HG03045 (cell line): ENCODE results near the gene SUGT1.
"Not testable (repeated sequence)": the region's sequence is repeated elsewhere in the genome, so short reads cannot be mapped to it uniquely, and the experiment has no call there.

ENCODE experiments used
- ATAC-seq: cut with Tn5 transposase; IDR thresholded peaks from one replicate; pipeline ENCODE4 v1.9.1; 2021; ENCODE audit warnings: mild to moderate bottlenecking, moderate library complexity; ENCODE audit not compliant: unreplicated experiment

Gene SUGT1

GRCh38 chr13:52652196-52652979 lies at the start of gene SUGT1:
TSS of gene SUGT1 (plus strand) at chr13:52652836. CDS start at chr13:52652921, 85 bp downstream.
- ATAC-seq: peak; percentile 97

GRCh38 chr13:52603316-52603715 lies 49.3 kb upstream of the SUGT1 start:
- ATAC-seq: not testable (repeated sequence)

GRCh38 chr13:52606126-52606525 lies 46.5 kb upstream of the SUGT1 start:
- not testable (repeated sequence) for ATAC-seq

- not testable (repeated sequence) for ATAC-seq
These were observed 45.8 kb upstream of the SUGT1 start for GRCh38 chr13:52606795-52607194.

- ATAC-seq: not testable (repeated sequence)
These were observed 44.5 kb upstream of the SUGT1 start for GRCh38 chr13:52608184-52608583.

- ATAC-seq: peak; percentile 76
These were observed 43.5 kb upstream of the SUGT1 start for GRCh38 chr13:52609013-52609606.

GRCh38 chr13:52610158-52610557 lies 42.5 kb upstream of the SUGT1 start:
- ATAC-seq: not testable (repeated sequence)

- ATAC-seq: no peak
These were observed 37.4 kb upstream of the SUGT1 start for GRCh38 chr13:52615134-52615801.

- no peak for ATAC-seq
These were observed 36.8 kb upstream of the SUGT1 start for GRCh38 chr13:52615812-52616211.

GRCh38 chr13:52617070-52618060 lies 35.3 kb upstream of the SUGT1 start:
- peak; percentile 97 for ATAC-seq

- ATAC-seq: not testable (repeated sequence)
These were observed 21.4 kb upstream of the SUGT1 start for GRCh38 chr13:52631083-52631690.

GRCh38 chr13:52638666-52639328 lies 13.8 kb upstream of the SUGT1 start:
- no peak for ATAC-seq

- no peak for ATAC-seq
These were observed 10.5 kb upstream of the SUGT1 start, which contains the start of gene HNRNPA1L2 for GRCh38 chr13:52642131-52642530. TSS of gene HNRNPA1L2 (plus strand) at chr13:52642431. CDS start at chr13:52642493, 62 bp downstream.

GRCh38 chr13:52644108-52644507 lies 8.5 kb upstream of the SUGT1 start:
- no peak for ATAC-seq

GRCh38 chr13:52646967-52647366 lies 5.7 kb upstream of the SUGT1 start:
- no peak for ATAC-seq

- no peak for ATAC-seq
These were observed 1.9 kb upstream of the SUGT1 start for GRCh38 chr13:52650731-52651130.

- peak; percentile 18 for ATAC-seq
These were observed 790 bp upstream of the SUGT1 start for GRCh38 chr13:52651897-52652195.

GRCh38 chr13:52652980-52653303 lies 306 bp downstream of the SUGT1 start:
- ATAC-seq: peak; percentile 33

- no peak for ATAC-seq
These were observed 6.7 kb downstream of the SUGT1 start for GRCh38 chr13:52659340-52659739.

- ATAC-seq: no peak
These were observed 11.6 kb downstream of the SUGT1 start for GRCh38 chr13:52664272-52664671.
